ENCODE measurements around the gene UBE3D.
"Not testable (repeated sequence)": the region's sequence is repeated elsewhere in the genome, so short reads cannot be mapped to it uniquely, and the experiment has no call there.

UBE3D gene

DNA sequence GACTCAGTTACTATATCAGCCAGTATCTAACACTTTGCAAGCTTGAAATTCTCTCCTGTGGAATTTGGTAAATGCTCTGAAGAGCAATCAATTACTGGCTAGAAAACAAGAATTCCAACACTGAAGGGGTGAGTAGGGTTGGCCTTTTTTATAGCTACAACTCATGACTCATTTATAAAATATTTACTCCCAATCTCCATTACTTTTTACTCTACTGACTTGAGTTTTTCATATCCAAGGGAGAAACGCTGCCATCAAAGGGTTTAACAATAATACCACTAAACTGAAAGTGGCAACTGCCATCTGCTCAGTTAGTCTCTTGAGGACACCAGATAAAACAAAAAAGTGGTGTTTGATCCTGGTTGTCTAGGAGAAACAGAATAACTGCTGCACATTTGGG, 203.1 kb downstream of the UBE3D start:
- peak overlapping the region; percentile 58; the same call in 1 of the 2 replicates for H3K4me3 ChIP-seq (ENCODE audit: low read depth, low read length)
- no peaks in the 10 kb centered on the region for H3K36me3 ChIP-seq (ENCODE audit: insufficient read depth, low read length)
- no peak overlapping the region for H3K27ac ChIP-seq (ENCODE audit: low read depth, low read length)
- peak overlapping the region; percentile 41 for H2AFZ ChIP-seq (ENCODE audit: low read length, unreplicated experiment)
- no peaks in the 10 kb centered on the region for H3K27me3 ChIP-seq (ENCODE audit: insufficient read depth, low read length)
- H3K4me1 ChIP-seq (ENCODE audit: control insufficient read depth, insufficient read depth, low read length, unreplicated experiment) = peaks cover 11% of the 10 kb centered on the region
- no peaks in the 10 kb centered on the region for H3K79me2 ChIP-seq (ENCODE audit: control insufficient read depth, insufficient read depth, low read length, unreplicated experiment)

DNA sequence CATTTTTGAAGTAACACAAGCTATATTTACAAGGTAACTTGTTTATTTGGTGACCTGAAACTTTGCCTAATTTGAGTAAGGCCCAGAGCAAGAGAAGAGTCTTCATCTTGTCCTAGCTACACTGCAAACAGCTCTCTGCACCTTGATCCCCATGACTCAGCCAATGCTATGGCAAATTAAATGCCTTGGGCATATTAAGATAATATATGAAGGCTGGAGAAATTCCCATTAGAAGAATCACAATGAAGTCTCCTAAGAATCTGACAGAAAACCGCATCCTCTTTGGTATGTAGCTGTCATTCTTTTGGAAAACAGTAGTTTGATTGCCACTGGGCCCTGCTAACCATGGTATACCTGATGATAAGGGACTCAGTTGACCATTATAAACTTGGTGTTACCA, 204.5 kb downstream of the UBE3D start:
- no peak overlapping the region for H3K27ac ChIP-seq (ENCODE audit: low read depth, low read length)
- H3K4me3 ChIP-seq (ENCODE audit: low read depth, low read length) = no peak overlapping the region
- no peak overlapping the region for H2AFZ ChIP-seq (ENCODE audit: low read length, unreplicated experiment)
- peaks cover 11% of the 10 kb centered on the region for H3K4me1 ChIP-seq (ENCODE audit: control insufficient read depth, insufficient read depth, low read length, unreplicated experiment)
- no peaks in the 10 kb centered on the region for H3K27me3 ChIP-seq (ENCODE audit: insufficient read depth, low read length)
- no peaks in the 10 kb centered on the region for H3K36me3 ChIP-seq (ENCODE audit: insufficient read depth, low read length)
- no peaks in the 10 kb centered on the region for H3K79me2 ChIP-seq (ENCODE audit: control insufficient read depth, insufficient read depth, low read length, unreplicated experiment)

DNA sequence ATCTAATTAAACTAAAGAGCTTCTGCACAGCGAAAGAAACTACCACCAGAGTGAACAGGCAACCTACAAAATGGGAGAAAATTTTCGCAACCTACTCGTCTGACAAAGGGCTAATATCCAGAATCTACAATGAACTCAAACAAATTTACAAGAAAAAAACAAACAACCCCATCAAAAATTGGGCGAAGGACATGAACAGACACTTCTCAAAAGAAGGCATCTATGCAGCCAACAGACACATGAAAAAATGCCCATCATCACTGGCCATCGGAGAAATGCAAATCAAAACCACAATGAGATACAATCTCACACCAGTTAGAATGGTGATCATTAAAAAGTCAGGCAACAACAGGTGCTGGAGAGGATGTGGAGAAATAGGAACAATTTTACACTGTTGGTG, 209.6 kb downstream of the UBE3D start:
- not testable (repeated sequence) for H3K4me3 ChIP-seq (ENCODE audit: low read depth, low read length); H3K36me3 ChIP-seq (ENCODE audit: insufficient read depth, low read length); H3K27me3 ChIP-seq (ENCODE audit: insufficient read depth, low read length); H3K4me1 ChIP-seq (ENCODE audit: control insufficient read depth, insufficient read depth, low read length, unreplicated experiment); H3K27ac ChIP-seq (ENCODE audit: low read depth, low read length); H3K79me2 ChIP-seq (ENCODE audit: control insufficient read depth, insufficient read depth, low read length, unreplicated experiment); H2AFZ ChIP-seq (ENCODE audit: low read length, unreplicated experiment)

DNA sequence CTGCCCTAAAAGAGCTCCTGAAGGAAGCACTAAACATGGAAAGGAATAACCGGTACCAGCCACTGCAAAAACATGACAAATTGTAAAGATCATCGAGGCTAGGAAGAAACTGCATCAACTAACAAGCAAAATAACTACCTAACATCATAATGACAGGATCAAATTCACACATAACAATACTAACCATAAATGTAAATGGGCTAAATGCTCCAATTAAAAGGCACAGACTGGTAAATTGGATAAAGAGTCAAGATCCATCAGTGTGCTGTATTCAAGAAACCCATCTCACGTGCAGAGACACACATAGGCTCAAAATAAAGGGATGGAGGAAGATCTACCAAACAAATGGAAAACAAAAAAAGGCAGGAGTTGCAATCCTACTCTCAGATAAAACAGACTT, 212.7 kb downstream of the UBE3D start:
- not testable (repeated sequence) for H3K36me3 ChIP-seq (ENCODE audit: insufficient read depth, low read length); H3K27me3 ChIP-seq (ENCODE audit: insufficient read depth, low read length); H3K79me2 ChIP-seq (ENCODE audit: control insufficient read depth, insufficient read depth, low read length, unreplicated experiment); H3K27ac ChIP-seq (ENCODE audit: low read depth, low read length); H2AFZ ChIP-seq (ENCODE audit: low read length, unreplicated experiment); H3K4me1 ChIP-seq (ENCODE audit: control insufficient read depth, insufficient read depth, low read length, unreplicated experiment); H3K4me3 ChIP-seq (ENCODE audit: low read depth, low read length)

DNA sequence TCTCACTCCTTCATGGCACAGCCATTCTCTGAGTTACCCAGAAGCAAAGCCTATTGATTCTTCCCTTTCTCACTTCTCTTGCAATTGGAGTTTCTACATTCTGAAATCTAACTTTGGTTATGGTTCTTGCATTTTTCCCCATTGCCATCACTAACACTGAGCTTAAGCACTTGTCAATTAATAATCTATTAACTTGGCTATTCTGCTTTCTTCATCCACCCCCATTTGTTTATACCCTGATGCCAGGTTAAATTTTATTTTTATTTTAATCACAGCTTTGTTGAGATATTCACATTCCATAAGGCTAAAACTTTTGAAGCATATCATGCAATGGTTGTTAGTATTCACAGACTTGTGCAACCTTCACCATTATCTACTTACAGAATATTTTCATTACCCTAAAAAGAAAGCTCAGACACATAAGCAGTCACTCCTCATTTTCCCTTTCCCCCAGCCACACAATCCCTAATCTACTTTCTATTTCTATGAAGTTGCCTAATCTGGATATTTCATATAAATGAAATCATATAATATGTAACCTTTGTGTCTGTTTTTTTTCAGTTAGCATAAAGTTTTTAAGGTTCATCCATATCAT, 222.3 kb downstream of the UBE3D start:
- Histone ChIP-seq H3K4me1 (ENCODE audit: control insufficient read depth, insufficient read depth, low read length, unreplicated experiment) (peaks cover 18% of the 10 kb centered on the region), H3K27ac (ENCODE audit: low read depth, low read length) (no peak overlapping the region), H3K79me2 (ENCODE audit: control insufficient read depth, insufficient read depth, low read length, unreplicated experiment) (no peaks in the 10 kb centered on the region), H3K36me3 (ENCODE audit: insufficient read depth, low read length) (no peaks in the 10 kb centered on the region), H2AFZ (ENCODE audit: low read length, unreplicated experiment) (no peak overlapping the region), H3K4me3 (ENCODE audit: low read depth, low read length) (no peak overlapping the region), H3K27me3 (ENCODE audit: insufficient read depth, low read length) (no peaks in the 10 kb centered on the region)

DNA sequence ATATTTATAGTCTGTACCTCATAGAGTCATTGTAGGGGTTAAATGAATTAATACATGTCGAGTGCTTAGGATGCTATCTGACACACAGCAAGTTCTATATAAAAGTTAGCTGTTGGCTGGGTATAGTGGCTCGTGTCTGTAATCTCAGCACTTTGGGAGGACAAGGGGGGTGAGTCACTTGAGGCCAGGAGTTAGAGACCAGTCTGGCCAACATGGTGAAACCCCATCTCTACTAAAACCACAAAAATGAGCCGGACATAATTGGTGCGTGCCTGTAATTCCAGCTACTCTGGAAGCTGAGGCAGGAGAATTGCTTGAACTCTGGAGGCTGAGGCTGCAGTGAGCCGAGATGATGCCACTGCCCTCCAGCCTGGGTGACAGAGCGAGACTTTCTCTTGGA, 222.9 kb downstream of the UBE3D start:
- Histone ChIP-seq H3K4me3 (ENCODE audit: low read depth, low read length) (no peak overlapping the region), H2AFZ (ENCODE audit: low read length, unreplicated experiment) (no peak overlapping the region), H3K4me1 (ENCODE audit: control insufficient read depth, insufficient read depth, low read length, unreplicated experiment) (peaks cover 18% of the 10 kb centered on the region), H3K27me3 (ENCODE audit: insufficient read depth, low read length) (no peaks in the 10 kb centered on the region), H3K27ac (ENCODE audit: low read depth, low read length) (no peak overlapping the region), H3K36me3 (ENCODE audit: insufficient read depth, low read length) (no peaks in the 10 kb centered on the region), H3K79me2 (ENCODE audit: control insufficient read depth, insufficient read depth, low read length, unreplicated experiment) (no peaks in the 10 kb centered on the region)
